OCI-LY1 (cell line): ENCODE results near the gene ELAC2.

Source experiments
- EZH2 ChIP-seq: fragments of 200-600 bp; sonication (generic), shearing (Covaris generic); IDR thresholded peaks from 2 replicates; pipeline ENCODE4 v1.8.0; 2017; ENCODE audit warnings: borderline replicate concordance, mixed run types, mild to moderate bottlenecking, antibody characterized with exemption, low read length, moderate library complexity, mixed read lengths
- TF ChIP-seq, protein P1 (sequence below): fragments of 200-600 bp; sonication (generic), shearing (Covaris generic); IDR thresholded peaks from 2 replicates; pipeline ENCODE4 v1.5.1; 2017; ENCODE audit warnings: mild to moderate bottlenecking, antibody characterized with exemption, low read length, moderate library complexity, mixed read lengths

DNA sequence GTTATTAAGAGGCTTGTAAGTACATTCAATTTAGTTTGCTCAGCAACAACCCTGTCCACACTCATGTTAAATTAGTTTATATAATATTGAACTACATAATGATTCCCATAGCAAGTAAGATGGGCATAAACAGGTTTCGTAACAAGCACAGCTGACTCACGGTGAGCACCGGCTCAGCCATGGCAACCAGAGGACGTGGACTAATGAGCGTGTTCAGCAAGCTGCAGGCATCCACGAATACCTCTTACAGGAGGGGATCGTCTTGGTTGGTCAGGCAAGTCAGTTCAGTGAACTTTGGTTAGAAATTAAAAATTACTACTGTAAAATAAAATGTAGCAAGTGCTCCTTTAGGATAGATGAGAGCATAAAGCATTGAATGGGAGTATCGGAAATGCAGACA, 58.4 kb downstream of the ELAC2 start:
- TF ChIP-seq, protein P1, sequence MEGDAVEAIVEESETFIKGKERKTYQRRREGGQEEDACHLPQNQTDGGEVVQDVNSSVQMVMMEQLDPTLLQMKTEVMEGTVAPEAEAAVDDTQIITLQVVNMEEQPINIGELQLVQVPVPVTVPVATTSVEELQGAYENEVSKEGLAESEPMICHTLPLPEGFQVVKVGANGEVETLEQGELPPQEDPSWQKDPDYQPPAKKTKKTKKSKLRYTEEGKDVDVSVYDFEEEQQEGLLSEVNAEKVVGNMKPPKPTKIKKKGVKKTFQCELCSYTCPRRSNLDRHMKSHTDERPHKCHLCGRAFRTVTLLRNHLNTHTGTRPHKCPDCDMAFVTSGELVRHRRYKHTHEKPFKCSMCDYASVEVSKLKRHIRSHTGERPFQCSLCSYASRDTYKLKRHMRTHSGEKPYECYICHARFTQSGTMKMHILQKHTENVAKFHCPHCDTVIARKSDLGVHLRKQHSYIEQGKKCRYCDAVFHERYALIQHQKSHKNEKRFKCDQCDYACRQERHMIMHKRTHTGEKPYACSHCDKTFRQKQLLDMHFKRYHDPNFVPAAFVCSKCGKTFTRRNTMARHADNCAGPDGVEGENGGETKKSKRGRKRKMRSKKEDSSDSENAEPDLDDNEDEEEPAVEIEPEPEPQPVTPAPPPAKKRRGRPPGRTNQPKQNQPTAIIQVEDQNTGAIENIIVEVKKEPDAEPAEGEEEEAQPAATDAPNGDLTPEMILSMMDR: no peak
- no peak for TF ChIP-seq EZH2
